Neural progenitor cell (in vitro differentiated cells): Measurements from ENCODE around the gene TTC24. TPM values are rescaled to one million over a fixed set of nuclear protein-coding genes. Genes with fewer than 3 reads are reported as not detected.

Experiments
- DNase-seq: peaks from one replicate; pipeline ENCODE4 v3.0.0-alpha.2; 2016; ENCODE audit warnings: low spot score
- H2AFZ ChIP-seq: fragments of 200-600 bp; sonication (generic); replicated peaks from 2 replicates; pipeline ENCODE4 v1.6.1; 2016; ENCODE audit warnings: antibody characterized with exemption
- H3F3A ChIP-seq: fragments of 200-600 bp; sonication (generic); 2 replicates; pipeline ENCODE4 v1.6.1; 2016; ENCODE audit warnings: antibody characterized with exemption, low read depth
- H3K27ac ChIP-seq: fragments of 200-600 bp; sonication (generic); 2 replicates; pipeline ENCODE4 v1.5.1; 2016; ENCODE audit warnings: mild to moderate bottlenecking
- H3K27me3 ChIP-seq: fragments of 200-600 bp; sonication (generic); 2 replicates; pipeline ENCODE4 v1.6.1; 2016; ENCODE audit warnings: mild to moderate bottlenecking, moderate library complexity
- H3K36me3 ChIP-seq: fragments of 200-600 bp; sonication (generic); 2 replicates; pipeline ENCODE4 v1.5.1; 2016
- H3K4me1 ChIP-seq: fragments of 200-600 bp; sonication (generic); 2 replicates; pipeline ENCODE4 v1.6.1; 2016; ENCODE audit warnings: mixed run types
- H3K4me2 ChIP-seq: fragments of 200-600 bp; sonication (generic); 2 replicates; pipeline ENCODE4 v1.6.1; 2016
- H3K4me3 ChIP-seq: fragments of 200-600 bp; sonication (generic); 2 replicates; pipeline ENCODE4 v1.5.1; 2016
- H3K79me2 ChIP-seq: fragments of 200-600 bp; sonication (generic); 2 replicates; pipeline ENCODE4 v1.6.1; 2016; ENCODE audit warnings: low read depth
- H3K9ac ChIP-seq: fragments of 200-600 bp; sonication (generic); 2 replicates; pipeline ENCODE4 v1.6.1; 2016
- H3K9me3 ChIP-seq: fragments of 200-600 bp; sonication (generic); 2 replicates; pipeline ENCODE4 v1.5.1; 2016; ENCODE audit warnings: low read depth
- H4K20me1 ChIP-seq: fragments of 200-600 bp; sonication (generic); 2 replicates; pipeline ENCODE4 v1.6.1; 2016; ENCODE audit warnings: low read depth
- H3K27ac Mint-ChIP-seq: 3 replicates; pipeline ENCODE4 v1.8.0; 2021; ENCODE audit warnings: mixed read lengths
- H3K27me3 Mint-ChIP-seq: 2 replicates; pipeline ENCODE4 v1.8.0; 2022; ENCODE audit warnings: low read depth, mild to moderate bottlenecking, inconsistent platforms, moderate library complexity, mixed read lengths; ENCODE audit not compliant: insufficient read depth
- H3K36me3 Mint-ChIP-seq: 3 replicates; pipeline ENCODE4 v1.8.0; 2021; ENCODE audit warnings: mixed read lengths
- H3K4me1 Mint-ChIP-seq: 3 replicates; pipeline ENCODE4 v1.8.0; 2021; ENCODE audit warnings: mixed read lengths
- H3K4me3 Mint-ChIP-seq: 3 replicates; pipeline ENCODE4 v1.8.0; 2021; ENCODE audit warnings: mild to moderate bottlenecking, moderate library complexity, mixed read lengths
- H3K9me3 Mint-ChIP-seq: 3 replicates; pipeline ENCODE4 v1.8.0; 2020; ENCODE audit warnings: mixed read lengths
- CTCF ChIP-seq: fragments of 200-600 bp; sonication (generic); IDR thresholded peaks from 2 replicates; pipeline ENCODE4 v1.5.1; 2017; ENCODE audit warnings: antibody characterized with exemption, mild to moderate bottlenecking
- EZH2 ChIP-seq: fragments of 200-600 bp; sonication (generic); IDR thresholded peaks from 2 replicates; pipeline ENCODE4 v1.6.1; 2017; ENCODE audit warnings: antibody characterized with exemption, mild to moderate bottlenecking, moderate library complexity
- EZH2phosphoT487 ChIP-seq: fragments of 200-600 bp; sonication (generic); IDR thresholded peaks from 2 replicates; pipeline ENCODE4 v1.6.1; 2017; ENCODE audit warnings: antibody characterized with exemption
- total RNA-seq: library from RNA; depleted of rRNA; stranded (reverse); fragments of >200 nt; gene quantifications from 2 replicates; pipeline ENCODE4 v1.2.3, GENCODE V29; 2015; ENCODE audit warnings: low replicate concordance

Gene TTC24
- total RNA-seq, 1 donor from 2014 or later: not detected

- no peak overlapping the region for H2AFZ ChIP-seq
- H3K27me3 ChIP-seq: no peaks in the 10 kb centered on the region
- H3K4me2 ChIP-seq: no peak overlapping the region
- H3K9ac ChIP-seq: no peak overlapping the region
- no peak for DNase-seq
- Mint-ChIP-seq H3K9me3 (no peaks in the 10 kb centered on the region), H3K27ac (no peak overlapping the region), H3K4me1 (peaks cover 8% of the 10 kb centered on the region), H3K4me3 (no peak overlapping the region), H3K36me3 (peaks cover 25% of the 10 kb centered on the region), H3K27me3 (peaks cover 2% of the 10 kb centered on the region)
- no peaks in the 10 kb centered on the region for H3K36me3 ChIP-seq
- H3K9me3 ChIP-seq: no peaks in the 10 kb centered on the region
- H3K4me3 ChIP-seq: no peak overlapping the region
- peaks cover 18% of the 10 kb centered on the region for H3K79me2 ChIP-seq
- peaks cover 4% of the 10 kb centered on the region for H3K4me1 ChIP-seq
- H3F3A ChIP-seq: no peaks in the 10 kb centered on the region
- H4K20me1 ChIP-seq: no peaks in the 10 kb centered on the region
- TF ChIP-seq EZH2 (no peak), EZH2phosphoT487 (no peak), CTCF (no peak)
- no peak overlapping the region for H3K27ac ChIP-seq
Observed at GRCh38 chr1:156566436-156566835, 13.1 kb upstream of the TTC24 start.

- H3K4me1 Mint-ChIP-seq: peaks cover 19% of the 10 kb centered on the region
- TF ChIP-seq EZH2 (peak; percentile 4), CTCF (no peak)
- H3F3A ChIP-seq: no peaks in the 10 kb centered on the region
- no peaks in the 10 kb centered on the region for H3K36me3 ChIP-seq
- peak overlapping the region; percentile 84 for H3K4me2 ChIP-seq
- peak overlapping the region; percentile 52 for H3K9ac ChIP-seq
- H3K4me3 Mint-ChIP-seq: peak overlapping the region; percentile 96
- H3K27me3 Mint-ChIP-seq: peaks cover 3% of the 10 kb centered on the region
- no peaks in the 10 kb centered on the region for H4K20me1 ChIP-seq
- peaks cover 9% of the 10 kb centered on the region for H3K36me3 Mint-ChIP-seq
- H3K27ac ChIP-seq: no peak overlapping the region
- H3K4me3 ChIP-seq: peak overlapping the region; percentile 68
- peaks cover 6% of the 10 kb centered on the region for H3K4me1 ChIP-seq
- no peaks in the 10 kb centered on the region for H3K9me3 Mint-ChIP-seq
- no peaks in the 10 kb centered on the region for H3K27me3 ChIP-seq
- no peak overlapping the region for H2AFZ ChIP-seq
- H3K9me3 ChIP-seq: no peaks in the 10 kb centered on the region
- H3K27ac Mint-ChIP-seq: peak overlapping the region; percentile 58
- peaks cover 26% of the 10 kb centered on the region for H3K79me2 ChIP-seq
- DNase-seq: no peak
Observed at GRCh38 chr1:156571261-156571852, 8.2 kb upstream of the TTC24 start.

- H3K4me3 Mint-ChIP-seq: peak within 1 kb of the TSS; percentile 96
- Histone ChIP-seq H3K27ac (no peak within 1 kb of the TSS), H3K27me3 (no peaks in the 10 kb centered on the region), H3K4me2 (peak within 1 kb of the TSS; percentile 84), H3K4me1 (peaks cover 6% of the 10 kb centered on the region), H3K36me3 (no peaks in the 10 kb centered on the region), H4K20me1 (no peaks in the 10 kb centered on the region), H3K9ac (peak within 1 kb of the TSS; percentile 52), H3F3A (no peaks in the 10 kb centered on the region), H3K79me2 (peaks cover 26% of the 10 kb centered on the region), H2AFZ (peak within 1 kb of the TSS; percentile 74), H3K4me3 (peak within 1 kb of the TSS; percentile 68), H3K9me3 (no peaks in the 10 kb centered on the region)
- peaks cover 3% of the 10 kb centered on the region for H3K27me3 Mint-ChIP-seq
- H3K4me1 Mint-ChIP-seq: peaks cover 19% of the 10 kb centered on the region
- H3K27ac Mint-ChIP-seq: peak within 1 kb of the TSS; percentile 58
- DNase-seq: peak; percentile 95
- H3K9me3 Mint-ChIP-seq: no peaks in the 10 kb centered on the region
- H3K36me3 Mint-ChIP-seq: peaks cover 8% of the 10 kb centered on the region
- no peak for TF ChIP-seq CTCF
- no peak for TF ChIP-seq EZH2phosphoT487
- TF ChIP-seq EZH2: peak; percentile 38
Observed at GRCh38 chr1:156571919-156572662, 7.4 kb upstream of the TTC24 start, which contains the start of gene IQGAP3. TSS of gene IQGAP3 (minus strand) at chr1:156572565. CDS start at chr1:156572529, 36 bp downstream.
